HG03342 (cell line): ENCODE results near the gene MZB1.

ENCODE experiments used
- ATAC-seq: cut with Tn5 transposase; IDR thresholded peaks from one replicate; pipeline ENCODE4 v1.9.1; 2021; ENCODE audit warnings: mild to moderate bottlenecking, moderate library complexity; ENCODE audit not compliant: unreplicated experiment

The MZB1 gene

GRCh38 chr5:139389701-139390638 lies at the start of gene MZB1:
TSS of gene MZB1 (minus strand) at chr5:139389913. CDS start at chr5:139389856, 57 bp downstream.
- ATAC-seq, result peak; percentile 41

- ATAC-seq, result peak; percentile 87
These were observed 49.5 kb upstream of the MZB1 start, which contains the start of gene DNAJC18 for GRCh38 chr5:139439013-139439903. TSS of gene DNAJC18 (minus strand) at chr5:139439525. CDS start at chr5:139439445, 80 bp downstream.

- no peak for ATAC-seq
These were observed 48.9 kb upstream of the MZB1 start for GRCh38 chr5:139438707-139439012.

GRCh38 chr5:139435676-139436075 lies 46.0 kb upstream of the MZB1 start:
- ATAC-seq, result no peak

GRCh38 chr5:139431706-139432105 lies 42.0 kb upstream of the MZB1 start:
- no peak for ATAC-seq

- ATAC-seq, result no peak
These were observed 40.3 kb upstream of the MZB1 start for GRCh38 chr5:139430015-139430414.

GRCh38 chr5:139426203-139426885 lies 36.6 kb upstream of the MZB1 start:
- no peak for ATAC-seq

- ATAC-seq, result no peak
These were observed 35.8 kb upstream of the MZB1 start for GRCh38 chr5:139425497-139425896.

- peak; percentile 79 for ATAC-seq
These were observed 32.7 kb upstream of the MZB1 start for GRCh38 chr5:139422307-139422893.

GRCh38 chr5:139419226-139420192 lies 29.8 kb upstream of the MZB1 start:
- ATAC-seq, result no peak

- ATAC-seq, result no peak
These were observed 29.1 kb upstream of the MZB1 start for GRCh38 chr5:139418793-139419192.

- no peak for ATAC-seq
These were observed 27.5 kb upstream of the MZB1 start for GRCh38 chr5:139417214-139417613.

GRCh38 chr5:139416651-139417050 lies 26.9 kb upstream of the MZB1 start:
- no peak for ATAC-seq

- ATAC-seq, result no peak
These were observed 26.2 kb upstream of the MZB1 start for GRCh38 chr5:139415869-139416268.

GRCh38 chr5:139415221-139415861 lies 25.6 kb upstream of the MZB1 start:
- no peak for ATAC-seq

- ATAC-seq, result no peak
These were observed 24.9 kb upstream of the MZB1 start for GRCh38 chr5:139414581-139415130.

- ATAC-seq, result no peak
These were observed 24.2 kb upstream of the MZB1 start for GRCh38 chr5:139413963-139414362.

GRCh38 chr5:139413153-139413552 lies 23.4 kb upstream of the MZB1 start:
- no peak for ATAC-seq
